Omental fat pad (tissue), 4 donors: Measurements from ENCODE around the gene CDY2B. TPM values are rescaled to one million over a fixed set of nuclear protein-coding genes. Genes with fewer than 3 reads are reported as not detected.
"Not testable (repeated sequence)": the region's sequence is repeated elsewhere in the genome, so short reads cannot be mapped to it uniquely, and the experiment has no call there.

Experiments used
- ATAC-seq: fragments of 150-250 bp; one replicate; pipeline ENCODE4 v1.9.1; 2016; ENCODE audit warnings: mild to moderate bottlenecking, moderate library complexity; ENCODE audit not compliant: low FRiP score
- DNase-seq: peaks from one replicate; pipeline ENCODE4 v3.0.0-alpha.2; 2019; ENCODE audit warnings: low spot score
- total RNA-seq, 4 donors: library from RNA; depleted of rRNA; stranded (reverse); fragments of >200 nt; gene quantifications; one replicate each; pipeline ENCODE4 v1.1.0, GENCODE V29; 2016

CDY2B gene
- not detected for total RNA-seq

GRCh38 chrY:17880120-17880519 is at the start of gene CDY2B:
CDY2B (minus strand) TSS chrY:17880220; CDS start chrY:17879892, 328 bp downstream.
- not testable (repeated sequence) for ATAC-seq, DNase-seq

- not testable (repeated sequence) for ATAC-seq, DNase-seq
Observed at GRCh38 chrY:17908009-17908408, 28.0 kb upstream of the CDY2B start.

- ATAC-seq, DNase-seq: not testable (repeated sequence)
Observed at GRCh38 chrY:17907351-17907750, 27.3 kb upstream of the CDY2B start.

- not testable (repeated sequence) for ATAC-seq, DNase-seq
Observed at GRCh38 chrY:17881697-17882096, 1.7 kb upstream of the CDY2B start.

- not testable (repeated sequence) for ATAC-seq, DNase-seq
Observed at GRCh38 chrY:17876767-17877166, 3.3 kb downstream of the CDY2B start.

GRCh38 chrY:17875401-17875800 is 4.6 kb downstream of the CDY2B start:
- not testable (repeated sequence) for DNase-seq, ATAC-seq

GRCh38 chrY:17871194-17871903 is 8.7 kb downstream of the CDY2B start:
- not testable (repeated sequence) for ATAC-seq

GRCh38 chrY:17870737-17871136 is 9.3 kb downstream of the CDY2B start:
- DNase-seq, ATAC-seq: not testable (repeated sequence)

More at GRCh38 chrY:17871194-17871903, 8.7 kb downstream of the CDY2B start:
- not testable (repeated sequence) for DNase-seq

GRCh38 chrY:17867850-17868249 is 12.2 kb downstream of the CDY2B start:
- not testable (repeated sequence) for ATAC-seq, DNase-seq

GRCh38 chrY:17860634-17861033 is 19.4 kb downstream of the CDY2B start:
- ATAC-seq, DNase-seq: not testable (repeated sequence)

- not testable (repeated sequence) for DNase-seq, ATAC-seq
Observed at GRCh38 chrY:17856963-17857848, 22.8 kb downstream of the CDY2B start.

GRCh38 chrY:17856508-17856907 is 23.5 kb downstream of the CDY2B start:
- DNase-seq, ATAC-seq: not testable (repeated sequence)

GRCh38 chrY:17849131-17849530 is 30.9 kb downstream of the CDY2B start:
- DNase-seq, ATAC-seq: not testable (repeated sequence)

GRCh38 chrY:17832149-17832548 is 47.9 kb downstream of the CDY2B start:
- not testable (repeated sequence) for ATAC-seq

More at GRCh38 chrY:17832149-17832548, 47.9 kb downstream of the CDY2B start:
- not testable (repeated sequence) for DNase-seq

Other genes with a start within 250 kb of the CDY2B start
- gene CDY2A, start 145.6 kb upstream of the CDY2B start, total RNA-seq: not detected